Measurements from ENCODE around the gene INKA1.

INKA1 gene

DNA sequence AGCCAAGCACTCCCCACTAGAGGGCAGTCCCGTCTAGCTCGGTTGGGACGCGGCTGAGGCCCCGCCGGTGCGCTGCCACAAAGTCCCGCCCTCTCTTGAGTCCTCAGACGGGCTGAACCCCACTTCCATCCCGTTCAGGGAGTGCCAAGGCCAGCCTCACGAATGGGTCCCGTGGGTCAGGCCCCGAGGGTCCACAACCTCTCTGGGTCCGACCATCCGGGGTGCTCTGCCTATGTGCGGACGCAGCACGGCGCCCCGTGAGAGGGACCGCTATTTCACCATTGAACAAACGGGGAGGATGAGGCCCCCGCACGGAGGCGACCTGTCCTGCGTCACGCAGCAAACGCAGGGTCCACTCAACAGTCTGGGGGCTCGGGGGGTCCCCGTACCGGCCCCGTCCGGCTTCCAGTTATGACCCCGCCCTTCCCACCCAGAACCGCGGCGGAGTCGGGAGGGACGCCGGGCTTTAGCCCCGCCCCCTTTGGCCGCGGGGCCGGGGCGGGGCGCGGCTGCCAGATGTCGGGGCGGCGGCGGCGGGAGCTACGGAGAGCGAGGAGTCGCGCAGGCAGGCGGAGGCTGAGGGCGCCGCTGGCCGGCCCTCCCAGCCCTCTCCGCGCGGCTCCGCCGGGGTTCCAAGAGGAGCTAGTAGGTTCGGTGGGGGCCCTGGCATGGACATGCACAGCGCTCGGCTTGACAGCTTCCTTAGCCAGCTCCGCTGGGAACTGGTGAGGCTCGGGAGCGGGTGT is at the start of gene INKA1:
TSS of gene INKA1 (plus strand) at position 543 of the 746 bp plus-strand sequence. CDS start at position 675, 132 bp downstream.
- TF ChIP-seq, protein P1, sequence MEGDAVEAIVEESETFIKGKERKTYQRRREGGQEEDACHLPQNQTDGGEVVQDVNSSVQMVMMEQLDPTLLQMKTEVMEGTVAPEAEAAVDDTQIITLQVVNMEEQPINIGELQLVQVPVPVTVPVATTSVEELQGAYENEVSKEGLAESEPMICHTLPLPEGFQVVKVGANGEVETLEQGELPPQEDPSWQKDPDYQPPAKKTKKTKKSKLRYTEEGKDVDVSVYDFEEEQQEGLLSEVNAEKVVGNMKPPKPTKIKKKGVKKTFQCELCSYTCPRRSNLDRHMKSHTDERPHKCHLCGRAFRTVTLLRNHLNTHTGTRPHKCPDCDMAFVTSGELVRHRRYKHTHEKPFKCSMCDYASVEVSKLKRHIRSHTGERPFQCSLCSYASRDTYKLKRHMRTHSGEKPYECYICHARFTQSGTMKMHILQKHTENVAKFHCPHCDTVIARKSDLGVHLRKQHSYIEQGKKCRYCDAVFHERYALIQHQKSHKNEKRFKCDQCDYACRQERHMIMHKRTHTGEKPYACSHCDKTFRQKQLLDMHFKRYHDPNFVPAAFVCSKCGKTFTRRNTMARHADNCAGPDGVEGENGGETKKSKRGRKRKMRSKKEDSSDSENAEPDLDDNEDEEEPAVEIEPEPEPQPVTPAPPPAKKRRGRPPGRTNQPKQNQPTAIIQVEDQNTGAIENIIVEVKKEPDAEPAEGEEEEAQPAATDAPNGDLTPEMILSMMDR (IDR thresholded peaks at IDR 0.05), result peak; percentile 86

DNA sequence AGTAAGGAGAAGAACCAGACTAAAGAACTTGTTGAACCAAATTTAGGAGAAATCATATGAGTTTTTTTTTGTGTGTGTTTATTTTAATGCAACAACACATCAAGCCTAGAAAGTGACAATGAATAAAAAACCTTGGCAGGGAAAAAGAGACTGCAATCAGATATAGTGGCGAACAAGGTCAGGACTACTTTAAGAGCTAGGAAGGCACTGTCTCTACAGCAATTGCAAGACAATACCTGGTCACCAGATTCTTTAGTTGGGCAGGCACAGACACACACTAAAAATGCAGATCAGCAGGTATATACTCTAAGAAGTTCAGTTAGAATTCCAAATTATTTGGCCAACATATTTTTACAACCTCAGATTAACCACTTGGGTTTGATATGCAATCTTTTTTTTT is 48.5 kb upstream of the INKA1 start:
- TF ChIP-seq, protein P1 (IDR thresholded peaks at IDR 0.05), result no peak

DNA sequence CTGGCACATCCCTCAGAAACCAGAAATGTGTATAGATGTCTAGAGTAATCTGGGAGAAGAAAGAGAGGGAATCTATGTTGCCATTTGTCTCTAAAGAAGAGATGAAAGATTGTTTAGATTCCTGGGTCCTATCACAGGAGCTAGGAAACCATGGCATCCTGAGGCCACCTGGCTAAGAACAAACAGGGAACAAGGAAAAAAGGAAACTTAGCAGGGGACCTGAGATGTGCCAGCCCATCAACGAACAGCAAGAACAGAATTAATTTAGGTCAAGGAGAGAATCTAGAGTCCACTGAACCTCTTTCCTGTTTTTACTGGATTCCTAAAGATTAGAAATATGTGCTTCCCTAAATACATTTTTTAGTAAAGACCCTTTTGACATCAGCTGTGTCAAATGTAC is 47.0 kb upstream of the INKA1 start:
- TF ChIP-seq, protein P1 (IDR thresholded peaks at IDR 0.05), result no peak

DNA sequence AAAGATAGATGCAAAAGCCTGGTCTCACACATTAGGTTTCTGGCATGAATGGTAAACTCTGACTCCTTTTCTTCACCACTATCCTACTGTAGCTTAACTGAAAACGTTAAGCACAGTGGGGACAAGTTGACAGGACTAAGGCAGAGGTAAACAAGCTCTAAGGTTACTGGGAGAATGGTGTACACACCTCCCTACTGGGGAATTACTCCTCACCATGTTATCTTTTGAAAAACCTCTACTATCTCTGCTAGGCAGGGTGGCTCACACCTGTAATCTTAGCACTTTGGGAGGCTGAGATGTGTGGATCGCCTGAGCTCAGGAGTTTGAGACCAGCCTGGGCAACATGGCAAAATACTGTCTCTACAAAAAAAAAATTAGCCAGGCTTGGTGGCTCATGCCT is 45.9 kb upstream of the INKA1 start:
- TF ChIP-seq, protein P1 (IDR thresholded peaks at IDR 0.05), result no peak

DNA sequence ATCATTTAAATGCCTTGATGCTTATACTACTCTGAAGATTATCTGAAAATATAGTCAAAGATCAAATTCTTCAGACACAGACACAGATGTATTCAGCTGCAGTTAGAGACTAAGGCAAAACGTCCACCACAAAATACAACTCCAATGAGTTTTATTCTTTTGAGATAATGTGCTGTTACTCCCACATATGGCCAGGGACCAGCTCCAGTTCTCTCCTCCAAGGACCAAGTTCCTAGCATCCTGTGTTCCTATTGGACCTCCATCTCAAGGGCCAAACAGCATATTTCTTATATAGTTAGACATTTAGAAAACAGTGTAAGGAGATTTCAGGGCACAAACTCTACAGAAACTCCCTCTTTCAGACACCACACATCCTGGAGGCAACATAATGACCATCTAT is 43.8 kb upstream of the INKA1 start:
- TF ChIP-seq, protein P1 (IDR thresholded peaks at IDR 0.05), result no peak

DNA sequence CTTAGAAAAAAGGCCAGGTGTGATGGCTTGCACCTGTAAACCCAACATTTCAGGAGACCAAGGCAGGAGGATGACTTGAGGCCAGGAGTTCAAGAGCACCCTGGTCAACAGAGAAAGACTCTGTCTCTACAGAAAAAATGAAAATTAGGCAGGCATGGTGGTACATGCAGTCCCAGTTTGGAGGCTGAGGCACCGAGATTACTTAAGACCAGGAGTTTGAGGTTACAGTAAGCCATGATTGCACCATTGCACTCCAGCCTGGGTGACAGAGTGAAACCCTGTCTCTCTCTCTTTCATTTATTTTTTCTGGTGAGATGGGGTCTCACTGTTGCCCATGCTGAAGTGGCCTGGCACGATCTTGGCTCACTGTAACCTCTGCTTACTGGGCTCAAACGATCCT is 41.4 kb upstream of the INKA1 start:
- TF ChIP-seq, protein P1 (IDR thresholded peaks at IDR 0.05), result no peak

DNA sequence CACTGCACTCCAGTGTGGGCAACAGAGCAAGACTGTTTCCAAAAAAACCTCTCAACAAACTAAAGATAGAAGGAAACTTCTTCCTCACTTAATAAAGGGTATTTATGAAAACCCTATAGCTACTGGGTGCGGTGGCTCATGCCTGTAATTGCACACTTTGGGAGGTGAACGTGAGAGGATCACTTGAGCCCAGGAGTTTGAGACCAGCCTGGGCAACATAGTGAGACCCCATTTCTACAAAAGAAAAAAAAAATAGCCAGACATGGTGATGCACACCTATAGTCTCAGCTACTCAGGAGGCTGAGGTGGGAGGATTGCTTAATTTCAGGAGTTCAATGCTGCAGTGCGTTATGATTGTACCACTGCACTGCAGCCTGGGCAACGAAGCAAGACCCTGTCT is 39.1 kb upstream of the INKA1 start:
- TF ChIP-seq, protein P1 (IDR thresholded peaks at IDR 0.05), result no peak

Data from LNCAP (cell line).